CD14-positive monocyte (primary cell): Measurements from ENCODE around the gene PMEPA1. TPM values are rescaled to one million over a fixed set of nuclear protein-coding genes. Genes with fewer than 3 reads are reported as not detected.
A peak's percentile ranks its signal among the peaks of the same experiment; 100 is the strongest.

Experiments used
- DNase-seq, 3 donors: peaks; one replicate each; pipeline ENCODE4 v3.0.0-alpha.2; 2011 to 2022
- H2AFZ ChIP-seq: 2 replicates; pipeline ENCODE4 v1.6.0; 2012; ENCODE audit warnings: mild to moderate bottlenecking, low read depth, low read length, inconsistent platforms; ENCODE audit not compliant: insufficient read depth, poor library complexity, severe bottlenecking
- H3K27ac ChIP-seq, 2 donors: 1 replicate in 1 of 2; 2 replicates in 1 of 2; pipeline ENCODE4 v1.5.1; 2012 to 2013; ENCODE audit warnings: low read length in 2 of 2, control low read depth in 1 of 2, inconsistent platforms in 1 of 2, low read depth in 1 of 2, mild to moderate bottlenecking in 1 of 2
- H3K27me3 ChIP-seq, 2 donors: one replicate each; pipeline versions ENCODE4 v1.6.0 to v1.6.1; 2011 to 2013; ENCODE audit warnings: low read length in 2 of 2; ENCODE audit not compliant: control insufficient read depth in 2 of 2, insufficient read depth in 2 of 2
- H3K36me3 ChIP-seq, 2 donors: replicated peaks in 1 of 2; 1 replicate in 1 of 2; 2 replicates in 1 of 2; pipeline versions ENCODE4 v1.5.1 to v1.6.1; 2012 to 2013; ENCODE audit warnings: low read length in 2 of 2, control low read depth in 1 of 2, inconsistent platforms in 1 of 2, mild to moderate bottlenecking in 1 of 2; ENCODE audit not compliant: insufficient read depth in 2 of 2, control insufficient read depth in 1 of 2
- H3K4me1 ChIP-seq, 2 donors: 1 replicate in 1 of 2; 2 replicates in 1 of 2; pipeline versions ENCODE4 v1.5.1 to v1.6.1; 2012 to 2013; ENCODE audit warnings: low read length in 2 of 2, control low read depth in 1 of 2, inconsistent platforms in 1 of 2, mild to moderate bottlenecking in 1 of 2, moderate library complexity in 1 of 2; ENCODE audit not compliant: insufficient read depth in 2 of 2, control insufficient read depth in 1 of 2
- H3K4me2 ChIP-seq: replicated peaks from 2 replicates; pipeline ENCODE3; 2012; ENCODE audit warnings: low read length, moderate library complexity, mild to moderate bottlenecking; ENCODE audit not compliant: poor library complexity, severe bottlenecking; ENCODE audit errors: extremely low read depth
- H3K4me3 ChIP-seq, 3 experiments: fragments of 200-600 bp in 1 of 3; sonication (generic) in 1 of 3; replicated peaks in 1 of 3; 1 replicate in 2 of 3; 2 replicates in 1 of 3; pipeline ENCODE4 v1.5.1; 2011 to 2013; ENCODE audit warnings: low read length in 3 of 3, mild to moderate bottlenecking in 3 of 3, control low read depth in 2 of 3, low read depth in 2 of 3, inconsistent platforms in 1 of 3, moderate library complexity in 1 of 3
- H3K79me2 ChIP-seq: 2 replicates; pipeline ENCODE4 v1.6.0; 2012; ENCODE audit warnings: mild to moderate bottlenecking, control low read depth, inconsistent platforms, low read length, moderate library complexity; ENCODE audit not compliant: insufficient read depth
- H3K9ac ChIP-seq: 2 replicates; pipeline ENCODE4 v1.6.0; 2017; ENCODE audit warnings: low read length, mild to moderate bottlenecking; ENCODE audit not compliant: insufficient read depth, poor library complexity, severe bottlenecking
- H3K9me3 ChIP-seq, 2 donors: replicated peaks in 1 of 2; 1 replicate in 1 of 2; 2 replicates in 1 of 2; pipeline versions ENCODE4 v1.5.1 to v1.6.1; 2012 to 2013; ENCODE audit warnings: low read length in 2 of 2, control low read depth in 1 of 2; ENCODE audit not compliant: control insufficient read depth in 1 of 2, insufficient read depth in 1 of 2
- H4K20me1 ChIP-seq: 2 replicates; pipeline ENCODE4 v1.6.0; 2012; ENCODE audit warnings: mild to moderate bottlenecking, low read length, control low read depth, moderate library complexity; ENCODE audit not compliant: insufficient read depth
- H3K27ac Mint-ChIP-seq, 7 donors: one replicate each; pipeline ENCODE4 v1.8.0; 2020; ENCODE audit warnings: mild to moderate bottlenecking in 7 of 7, mixed read lengths in 7 of 7, moderate library complexity in 6 of 7, inconsistent platforms in 2 of 7
- H3K27me3 Mint-ChIP-seq, 3 donors: one replicate each; pipeline ENCODE4 v1.8.0; 2021 to 2022; ENCODE audit warnings: low read depth in 3 of 3, mild to moderate bottlenecking in 3 of 3, mixed read lengths in 3 of 3, moderate library complexity in 3 of 3, inconsistent platforms in 1 of 3
- H3K36me3 Mint-ChIP-seq, 2 donors: one replicate each; pipeline ENCODE4 v1.8.0; 2020; ENCODE audit warnings: mixed read lengths in 2 of 2, inconsistent platforms in 1 of 2, mild to moderate bottlenecking in 1 of 2
- H3K4me1 Mint-ChIP-seq: one replicate; pipeline ENCODE4 v1.8.0; 2020; ENCODE audit warnings: mild to moderate bottlenecking, mixed read lengths
- H3K4me3 Mint-ChIP-seq, 2 donors: one replicate each; pipeline ENCODE4 v1.8.0; 2020; ENCODE audit warnings: mild to moderate bottlenecking in 2 of 2, mixed read lengths in 2 of 2, moderate library complexity in 1 of 2
- H3K9me3 Mint-ChIP-seq, 7 donors: one replicate each; pipeline ENCODE4 v1.8.0; 2020 to 2022; ENCODE audit warnings: mixed read lengths in 7 of 7, mild to moderate bottlenecking in 6 of 7, moderate library complexity in 6 of 7, inconsistent platforms in 2 of 7
- CTCF ChIP-seq: fragments of 200-600 bp; IDR thresholded peaks from one replicate; pipeline ENCODE4 v1.8.0; 2022; ENCODE audit warnings: antibody characterized with exemption, mild to moderate bottlenecking
- WGBS: methylation state at CpG from one replicate; pipeline ENCODE4 v1.1.5; 2013; ENCODE audit warnings: missing lambda C conversion rate; ENCODE audit not compliant: insufficient coverage; 5-methylcytosine and 5-hydroxymethylcytosine counted together
- intact Hi-C, 2 donors: fragments of 100-400 bp; cut with micrococcal nuclease; formaldehyde crosslinking; loops; one replicate each; pipeline versions ENCODE4 v1.15.0 to v1.15.1; 2023
- polyA plus RNA-seq, 3 donors: library from polyadenylated mRNA; depleted of rRNA in 1 of 3; unstranded in 2 of 3; stranded (reverse) in 1 of 3; fragments of 300-500 nt in 2 of 3; fragments of >200 nt in 1 of 3; fragmentation: Illumina TruSeq in 2 of 3; gene quantifications; 1 replicate in 2 of 3; 2 replicates in 1 of 3; pipeline ENCODE4 v1.2.3, GENCODE V29; 2012 to 2021

Gene PMEPA1
- polyA plus RNA-seq, 3 donors, result 0.12 to 0.73 (median 0.59) TPM

DNA sequence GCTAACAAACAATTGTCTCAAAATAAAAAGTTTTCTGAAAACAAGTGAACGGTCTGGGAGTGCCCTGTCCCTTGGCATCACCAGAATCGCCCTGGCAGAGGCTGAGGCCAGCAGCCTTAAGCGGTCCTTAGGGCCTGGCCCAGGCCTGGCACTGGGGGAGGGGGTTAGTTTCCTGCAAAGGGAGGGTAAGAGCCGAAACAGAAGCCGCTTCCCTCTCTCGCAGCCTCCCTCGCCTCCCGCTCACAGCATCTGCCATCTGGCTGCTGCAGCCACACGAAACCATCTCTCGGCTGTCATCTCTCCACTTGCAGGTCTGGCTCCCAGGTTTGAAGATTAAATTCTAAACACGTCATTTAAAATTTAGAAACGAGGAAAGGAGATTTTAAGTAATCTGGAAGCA, 31.5 kb downstream of the PMEPA1 start:
- H3K4me3 Mint-ChIP-seq, result no peak overlapping the region
- no peaks in the 10 kb centered on the region for H3K79me2 ChIP-seq
- 48% methylated on average over 5 of the region's 12 CpGs for WGBS

DNA sequence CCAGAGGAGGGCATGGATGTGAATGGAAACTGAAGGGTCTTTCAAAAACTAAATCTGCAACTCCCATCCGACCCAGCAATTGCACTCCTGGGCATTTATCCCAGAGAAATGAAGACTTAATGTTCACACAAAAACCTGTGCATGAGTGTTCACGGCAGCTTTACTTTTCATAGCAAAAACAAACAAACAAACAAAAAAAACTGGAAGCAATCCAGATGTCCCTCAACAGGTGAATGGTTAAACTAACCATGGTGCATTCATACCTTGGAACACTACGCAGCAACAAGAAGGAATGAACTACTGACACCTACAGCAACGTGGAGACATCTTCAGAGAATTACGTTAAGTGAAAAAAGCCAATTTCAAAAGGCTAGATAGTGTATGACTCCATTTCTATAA, 32.2 kb downstream of the PMEPA1 start:
- H3K4me2 ChIP-seq, result no peak overlapping the region

More for the DNA sequence above, 31.5 kb downstream of the PMEPA1 start:
- H3K4me1 ChIP-seq, result no peaks in the 10 kb centered on the region
- TF ChIP-seq CTCF, result no peak
- intact Hi-C loops, result no loop called here
- H3K9ac ChIP-seq, result no peak overlapping the region
- no peaks in the 10 kb centered on the region for H4K20me1 ChIP-seq
- Mint-ChIP-seq H3K36me3 (no peaks in the 10 kb centered on the region), H3K27me3 (peaks cover 15 to 39% (median 34%) of the 10 kb centered on the region in 3 donors), H3K9me3 (peaks cover 0 to 3% (median 0%) of the 10 kb centered on the region in 7 donors), H3K27ac (peak overlapping the region in 1 of 7 donors; percentile 17), H3K4me1 (peaks cover 5% of the 10 kb centered on the region)
- DNase-seq, result no peak
- H3K9me3 ChIP-seq, result no peaks in the 10 kb centered on the region
- peaks cover 0 to 17% of the 10 kb centered on the region in 2 donors for H3K27me3 ChIP-seq
- H2AFZ ChIP-seq, result no peak overlapping the region
- H3K4me3 ChIP-seq, result no peak overlapping the region
- H3K36me3 ChIP-seq, result no peaks in the 10 kb centered on the region
- H3K27ac ChIP-seq, result no peak overlapping the region
- H3K4me2 ChIP-seq, result no peak overlapping the region

More for the DNA sequence above, 32.2 kb downstream of the PMEPA1 start:
- H3K4me3 ChIP-seq, result no peak overlapping the region
- H3K36me3 Mint-ChIP-seq, result no peaks in the 10 kb centered on the region
- no peaks in the 10 kb centered on the region for H3K9me3 ChIP-seq
- DNase-seq, result no peak
- H3K27ac ChIP-seq, result no peak overlapping the region
- no peaks in the 10 kb centered on the region for H3K36me3 ChIP-seq
- intact Hi-C loops, result no loop called here
- 85% methylated on average over 2 of the region's 5 CpGs for WGBS
- H3K4me1 Mint-ChIP-seq, result peaks cover 5% of the 10 kb centered on the region
- H3K27me3 ChIP-seq, result peaks cover 0 to 17% of the 10 kb centered on the region in 2 donors
- H4K20me1 ChIP-seq, result no peaks in the 10 kb centered on the region
- no peak overlapping the region for H3K4me3 Mint-ChIP-seq
- no peak overlapping the region for H3K27ac Mint-ChIP-seq
- no peak for TF ChIP-seq CTCF
- H3K4me1 ChIP-seq, result no peaks in the 10 kb centered on the region
- no peak overlapping the region for H2AFZ ChIP-seq
- H3K79me2 ChIP-seq, result no peaks in the 10 kb centered on the region
- H3K9me3 Mint-ChIP-seq, result peaks cover 0 to 3% (median 0%) of the 10 kb centered on the region in 7 donors
- H3K27me3 Mint-ChIP-seq, result peaks cover 15 to 39% (median 37%) of the 10 kb centered on the region in 3 donors
- no peak overlapping the region for H3K9ac ChIP-seq
